ENCODE results near the gene PPP1R18.
"Not testable (repeated sequence)": the region's sequence is repeated elsewhere in the genome, so short reads cannot be mapped to it uniquely, and the experiment has no call there.

Gene PPP1R18

DNA sequence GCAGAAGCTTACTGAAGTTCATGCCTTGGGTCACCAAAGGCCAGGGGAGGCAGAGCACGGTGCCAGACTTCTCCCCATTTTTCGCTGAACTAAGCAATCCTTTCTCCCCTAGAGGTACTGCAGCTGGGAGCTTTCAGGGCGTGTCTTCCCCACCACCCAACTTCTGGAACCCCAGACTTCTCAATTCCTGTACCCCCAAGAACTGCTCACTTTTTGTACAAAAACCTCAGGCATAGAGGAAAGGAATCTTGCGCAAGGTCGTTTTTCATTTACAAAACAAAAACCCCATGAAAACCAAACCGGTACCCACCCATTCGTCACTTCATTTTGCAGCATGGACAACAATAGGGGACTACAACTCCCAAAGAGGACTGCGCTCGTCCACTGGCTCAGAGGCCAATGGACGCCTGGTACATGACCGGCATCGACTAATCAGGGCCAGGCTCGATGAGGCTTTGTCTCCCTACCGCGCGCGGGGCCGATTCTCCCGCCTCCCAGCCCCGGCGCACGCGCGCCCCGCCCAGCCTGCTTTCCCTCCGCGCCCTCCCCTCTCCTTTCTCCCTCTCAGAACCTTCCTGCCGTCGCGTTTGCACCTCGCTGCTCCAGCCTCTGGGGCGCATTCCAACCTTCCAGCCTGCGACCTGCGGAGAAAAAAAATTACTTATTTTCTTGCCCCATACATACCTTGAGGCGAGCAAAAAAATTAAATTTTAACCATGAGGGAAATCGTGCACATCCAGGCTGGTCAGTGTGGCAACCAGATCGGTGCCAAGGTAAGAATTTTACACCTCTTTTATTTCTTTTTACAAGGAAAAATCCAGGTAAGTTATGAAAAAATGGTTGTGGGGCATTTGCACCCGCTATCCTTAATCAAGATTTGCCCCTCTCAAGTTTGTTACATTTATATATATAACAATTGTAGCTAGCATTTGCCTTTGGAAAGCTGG is 33.6 kb upstream of the PPP1R18 start, which contains the start of gene TUBB:
Gene TUBB, plus strand, starts transcription at position 562 of the 947 bp plus-strand sequence. Its CDS starts 155 bp downstream, at position 717.
- peak; percentile 96 for DNase-seq

DNA sequence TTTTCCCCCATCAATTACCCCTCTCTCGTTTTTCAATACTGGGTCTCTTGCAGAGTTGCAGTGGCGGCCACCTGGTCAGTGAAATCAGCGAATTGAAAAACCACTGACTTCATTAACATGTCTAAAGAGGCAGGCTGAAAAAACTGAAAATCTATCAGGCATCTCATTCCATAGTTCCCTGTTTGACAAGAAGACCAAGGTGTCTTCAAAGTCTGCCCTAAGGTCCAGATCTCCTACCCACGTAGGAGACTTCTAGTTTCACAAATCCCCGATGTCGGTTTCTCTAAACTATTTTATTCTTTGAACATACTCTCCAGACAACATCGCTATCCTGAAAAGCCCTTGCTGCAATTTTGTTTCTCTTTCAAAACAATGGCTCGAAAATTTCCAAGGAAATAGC is 32.9 kb upstream of the PPP1R18 start:
- DNase-seq, result peak; percentile 81

GRCh38 chr6:30717845-30718720 is 31.6 kb upstream of the PPP1R18 start:
- DNase-seq, result not testable (repeated sequence)

GRCh38 chr6:30717129-30717844 is 30.8 kb upstream of the PPP1R18 start, which contains the start of gene MDC1:
Gene MDC1 (minus strand): TSS chr6:30717281. CDS start chr6:30715175, 2,106 bp downstream.
- DNase-seq, result peak; percentile 100

- no peak for DNase-seq
Observed at GRCh38 chr6:30716879-30717128, 30.4 kb upstream of the PPP1R18 start.

GRCh38 chr6:30714263-30714662 is 27.8 kb upstream of the PPP1R18 start:
- no peak for DNase-seq

DNA sequence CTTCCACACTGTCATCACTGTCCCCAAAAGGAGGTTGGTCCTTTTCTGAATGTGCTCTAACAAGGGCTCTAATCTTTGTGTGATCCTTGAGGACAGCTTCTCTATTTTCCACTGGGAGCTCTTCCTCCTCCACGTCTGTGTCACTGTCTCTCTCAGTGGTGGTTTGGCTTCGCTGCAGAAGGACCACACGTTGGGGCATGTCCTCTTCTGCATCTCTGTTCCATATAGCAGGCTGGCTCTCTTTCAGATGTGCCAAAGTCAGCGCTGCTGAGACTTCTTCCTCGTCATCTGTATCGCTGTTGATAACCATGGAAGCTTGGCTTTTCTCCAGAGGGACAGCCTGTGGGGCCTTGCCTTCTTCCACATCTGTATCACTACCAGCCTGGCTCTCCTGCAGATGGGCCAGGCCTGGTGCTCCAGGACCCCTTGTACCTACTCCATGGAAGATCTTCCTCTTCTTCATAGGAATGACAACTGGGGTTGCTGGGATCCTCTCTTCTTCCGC is 26.0 kb upstream of the PPP1R18 start:
- DNase-seq, result no peak

- DNase-seq, result no peak
Observed at GRCh38 chr6:30711758-30712380, 25.4 kb upstream of the PPP1R18 start.

DNA sequence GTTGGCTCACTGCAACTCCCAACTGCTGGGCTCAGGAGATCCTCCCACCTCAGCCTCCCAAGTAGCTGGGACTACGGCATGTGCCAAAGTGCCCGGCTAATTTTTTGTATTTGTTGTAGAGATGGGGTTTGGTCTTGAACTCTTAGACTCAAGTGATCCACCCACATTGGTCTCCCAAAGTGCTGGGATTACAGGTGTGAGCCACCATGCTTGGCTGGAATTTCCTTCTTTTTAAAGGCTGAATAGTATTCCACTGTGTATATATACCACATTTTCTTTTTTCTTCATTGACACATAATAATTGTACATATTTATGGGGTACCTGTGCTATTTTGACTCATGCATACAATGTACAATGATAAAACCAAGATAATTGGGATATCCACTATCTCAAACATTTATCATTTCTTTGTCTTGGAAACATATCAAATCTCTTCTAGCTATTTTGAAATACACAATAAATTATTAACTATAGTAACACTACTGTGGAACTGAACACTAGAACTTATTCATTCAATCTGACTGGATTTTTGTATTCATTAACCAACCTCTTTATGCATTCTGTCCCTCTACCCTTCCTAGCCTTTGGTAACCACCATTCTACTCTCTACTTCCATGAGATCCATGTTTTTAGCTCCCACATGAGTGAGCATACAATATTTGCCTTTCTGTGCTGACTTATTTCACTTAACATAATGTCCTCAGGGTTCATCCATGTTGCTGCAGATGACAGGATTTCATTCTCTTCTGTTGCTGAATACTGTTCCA is 22.8 kb upstream of the PPP1R18 start:
- DNase-seq, result no peak

GRCh38 chr6:30707281-30707850 is 20.9 kb upstream of the PPP1R18 start:
- peak; percentile 90 for DNase-seq

DNA sequence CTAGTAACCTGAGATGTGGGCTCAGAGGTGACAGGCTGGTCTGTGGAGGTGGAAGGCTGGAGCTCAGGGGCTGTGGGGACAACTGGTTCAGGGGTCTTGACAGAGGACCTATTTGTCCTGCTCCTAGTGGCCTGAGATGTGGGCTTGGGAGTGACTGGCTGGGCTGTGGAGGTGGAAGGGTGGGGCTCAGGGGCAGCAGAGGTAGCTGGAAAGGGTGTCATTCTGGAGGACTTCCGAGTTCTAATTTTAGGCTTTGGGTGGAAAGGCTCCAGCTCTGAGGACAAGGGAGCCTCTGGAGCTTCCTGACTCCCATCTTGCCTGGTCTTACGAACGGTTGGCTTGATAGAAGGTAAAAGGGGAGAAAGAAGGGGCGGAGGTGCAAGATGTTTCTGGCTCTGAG is 19.2 kb upstream of the PPP1R18 start:
- DNase-seq, result no peak

GRCh38 chr6:30703821-30704220 is 17.4 kb upstream of the PPP1R18 start:
- no peak for DNase-seq

DNA sequence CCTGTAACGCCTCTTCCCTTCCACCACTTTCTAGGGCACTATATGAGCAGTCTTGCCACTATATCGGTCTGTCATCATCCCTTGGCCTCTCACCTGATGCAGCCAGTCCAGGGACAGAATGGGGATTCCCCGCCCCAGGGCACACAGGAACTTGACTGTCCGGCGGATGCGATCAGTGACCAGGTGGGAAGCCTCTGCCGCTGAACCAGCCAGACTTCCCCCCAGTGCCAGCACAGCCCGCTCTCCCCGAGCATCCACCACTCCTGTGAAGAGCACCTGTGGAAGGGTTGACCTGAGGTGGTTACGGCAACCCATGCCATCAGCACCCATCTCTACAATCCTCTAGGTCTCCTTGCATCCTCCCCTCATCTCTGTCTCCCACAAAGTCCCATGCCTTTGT is 16.6 kb upstream of the PPP1R18 start:
- no peak for DNase-seq

DNA sequence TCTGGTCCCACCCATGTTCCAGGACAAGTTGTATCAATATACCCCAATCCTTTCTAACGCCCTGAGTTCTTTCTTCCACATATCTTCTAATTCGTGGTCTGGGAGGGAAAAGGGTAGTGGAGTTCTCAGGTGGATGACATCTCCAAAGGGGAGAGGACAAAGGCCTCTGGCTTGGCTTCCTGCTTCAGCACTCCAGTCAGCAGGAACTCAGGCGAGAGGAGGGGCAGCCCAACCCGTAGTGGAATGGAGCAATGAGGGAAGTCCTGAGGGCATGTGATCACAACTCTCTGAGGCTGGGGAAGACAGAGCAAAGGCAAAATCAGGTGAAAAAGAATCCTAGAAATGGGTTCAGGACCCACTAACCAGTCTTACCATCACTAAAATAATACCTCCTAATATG is 13.9 kb upstream of the PPP1R18 start:
- DNase-seq, result no peak

DNA sequence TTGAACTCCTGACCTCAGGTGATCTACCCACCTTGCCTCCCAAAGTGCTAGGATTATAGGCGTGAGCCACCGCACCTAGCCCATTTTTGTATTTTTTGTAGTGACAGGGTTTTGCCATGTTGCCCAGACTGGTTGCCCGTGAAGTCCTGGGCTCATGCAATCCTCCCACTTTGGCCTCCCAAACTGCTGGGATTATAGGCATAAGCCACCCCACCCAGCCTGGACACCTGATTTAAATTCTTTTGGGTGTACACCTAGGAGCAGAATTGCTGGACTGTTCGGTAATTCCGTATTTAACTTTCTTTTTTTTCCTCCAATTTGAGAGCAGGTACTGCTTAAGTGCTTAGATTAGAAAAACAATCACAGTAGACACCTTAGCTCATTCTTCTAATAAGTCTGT is 10.0 kb upstream of the PPP1R18 start:
- no peak for DNase-seq

- no peak for DNase-seq
Observed at GRCh38 chr6:30691208-30691847, 4.9 kb upstream of the PPP1R18 start.

GRCh38 chr6:30690403-30691207 is 4.2 kb upstream of the PPP1R18 start, which contains the start of gene NRM:
Gene NRM (minus strand): TSS chr6:30690984. CDS start chr6:30690974, 10 bp downstream.
- peak; percentile 84 for DNase-seq

- DNase-seq, result no peak
Observed at GRCh38 chr6:30689985-30690384, 3.5 kb upstream of the PPP1R18 start.

- no peak for DNase-seq
Observed at GRCh38 chr6:30689022-30689865, 2.8 kb upstream of the PPP1R18 start.
